ENCODE measurements around the gene COX7A1. TPM values are rescaled to one million over a fixed set of nuclear protein-coding genes. Genes with fewer than 3 reads are reported as not detected.

The COX7A1 gene
- total RNA-seq, 1 experiment from 2014 or later = not detected

DNA sequence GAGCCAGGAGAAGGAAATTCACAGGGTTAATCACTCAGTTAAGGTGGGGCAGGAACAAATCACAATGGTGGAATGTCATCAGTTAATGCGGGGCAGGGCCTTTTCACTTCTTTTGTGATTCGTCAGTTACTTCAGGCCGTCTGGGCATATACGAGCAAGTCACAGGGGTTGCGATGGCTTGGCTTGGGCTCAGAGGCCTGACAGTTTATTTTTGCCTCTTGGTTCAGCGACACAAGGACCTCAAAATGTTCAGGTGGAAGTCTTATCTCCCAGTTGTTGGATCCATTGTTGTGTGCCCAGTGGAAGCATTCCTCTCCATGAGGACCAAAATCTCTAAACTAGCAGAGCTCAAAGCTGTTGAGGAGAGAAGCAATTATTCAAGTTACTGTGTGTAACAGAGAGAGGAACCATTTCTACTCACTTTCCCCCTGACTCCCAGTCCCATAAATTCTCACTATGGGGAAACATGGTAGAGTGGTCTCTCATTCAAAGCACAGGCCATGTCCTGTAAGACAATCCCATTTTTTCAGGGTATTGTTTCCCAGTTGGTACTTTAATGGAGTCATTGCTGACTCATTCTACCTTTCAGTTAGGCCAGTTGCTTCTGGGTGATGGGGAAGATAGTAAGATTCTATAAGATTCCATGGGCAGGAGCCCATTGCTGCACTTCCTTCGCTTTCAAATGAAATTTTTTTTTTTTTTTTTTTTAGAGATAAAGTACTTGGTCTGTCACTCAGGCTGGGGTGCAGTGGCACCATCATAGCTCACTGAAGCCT lies 8.8 kb upstream of the COX7A1 start:
- POLR2A ChIA-PET (ENCODE audit: low non-redundant PET) = no interaction called here
- no TSS peak for BruUV-seq (replicated peaks)
- DNase-seq (ENCODE audit: low spot score) = no peak

DNA sequence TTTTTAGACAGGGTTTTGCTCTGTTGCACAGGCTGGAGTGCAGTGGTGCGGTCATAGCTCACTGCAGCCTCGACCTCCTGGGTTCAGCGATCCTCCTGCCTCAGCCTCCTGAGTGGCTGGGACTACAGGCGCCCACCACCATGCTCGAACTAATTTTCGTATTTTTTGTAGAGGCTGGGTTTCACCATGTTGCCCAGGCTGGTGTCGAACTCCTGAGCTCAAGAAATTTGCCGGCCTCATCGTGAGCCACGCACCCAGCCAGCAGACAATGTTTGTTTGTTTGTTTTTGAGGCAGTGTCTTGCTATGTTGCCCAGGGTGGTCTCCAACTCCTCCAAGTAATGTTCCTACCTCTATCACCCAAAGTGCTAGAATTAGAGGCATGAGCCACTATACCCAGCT lies 879 bp upstream of the COX7A1 start:
- Histone ChIP-seq H3K36me3 (ENCODE audit: insufficient read depth, low read length, poor library complexity, severe bottlenecking) (peaks cover 20% of the 10 kb centered on the region), H3K4me1 (ENCODE audit: insufficient read depth, low read length, poor library complexity, severe bottlenecking) (no peaks in the 10 kb centered on the region), H3K4me3 (ENCODE audit: low read depth, low read length, poor library complexity, severe bottlenecking) (no peak overlapping the region), H3K27me3 (replicated peaks; ENCODE audit: insufficient read depth, low read depth, low read length, poor library complexity) (no peaks in the 10 kb centered on the region), H3K9me3 (ENCODE audit: low read depth, low read length, poor library complexity, severe bottlenecking) (no peaks in the 10 kb centered on the region), H3K27ac (ENCODE audit: low read depth, low read length, poor library complexity, severe bottlenecking) (no peak overlapping the region)
- no peak for DNase-seq (ENCODE audit: low spot score)
- ChIA-PET POLR2A (ENCODE audit: low non-redundant PET) (no interaction called here), CTCF (interaction anchor here (0.6 kb wide), 1 partner anchor 41 kb away, joined by 5 read pairs; no protein-coding TSS in a partner anchor)
- TF ChIP-seq, protein P1, sequence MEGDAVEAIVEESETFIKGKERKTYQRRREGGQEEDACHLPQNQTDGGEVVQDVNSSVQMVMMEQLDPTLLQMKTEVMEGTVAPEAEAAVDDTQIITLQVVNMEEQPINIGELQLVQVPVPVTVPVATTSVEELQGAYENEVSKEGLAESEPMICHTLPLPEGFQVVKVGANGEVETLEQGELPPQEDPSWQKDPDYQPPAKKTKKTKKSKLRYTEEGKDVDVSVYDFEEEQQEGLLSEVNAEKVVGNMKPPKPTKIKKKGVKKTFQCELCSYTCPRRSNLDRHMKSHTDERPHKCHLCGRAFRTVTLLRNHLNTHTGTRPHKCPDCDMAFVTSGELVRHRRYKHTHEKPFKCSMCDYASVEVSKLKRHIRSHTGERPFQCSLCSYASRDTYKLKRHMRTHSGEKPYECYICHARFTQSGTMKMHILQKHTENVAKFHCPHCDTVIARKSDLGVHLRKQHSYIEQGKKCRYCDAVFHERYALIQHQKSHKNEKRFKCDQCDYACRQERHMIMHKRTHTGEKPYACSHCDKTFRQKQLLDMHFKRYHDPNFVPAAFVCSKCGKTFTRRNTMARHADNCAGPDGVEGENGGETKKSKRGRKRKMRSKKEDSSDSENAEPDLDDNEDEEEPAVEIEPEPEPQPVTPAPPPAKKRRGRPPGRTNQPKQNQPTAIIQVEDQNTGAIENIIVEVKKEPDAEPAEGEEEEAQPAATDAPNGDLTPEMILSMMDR (conservative IDR thresholded peaks at IDR 0.05; ENCODE audit: low read depth, low read length) = no peak
- no peak for TF ChIP-seq EZH2 (IDR thresholded peaks at IDR 0.05; ENCODE audit: borderline replicate concordance, low read depth, low read length, poor library complexity, severe bottlenecking)
- intact Hi-C loops (cut with micrococcal nuclease; ENCODE audit: unreplicated experiment) = no loop called here
- BruUV-seq (replicated peaks) = no TSS peak

More for the DNA sequence above, 8.8 kb upstream of the COX7A1 start:
- Histone ChIP-seq H3K36me3 (ENCODE audit: insufficient read depth, low read length, poor library complexity, severe bottlenecking) (no peaks in the 10 kb centered on the region), H3K4me1 (ENCODE audit: insufficient read depth, low read length, poor library complexity, severe bottlenecking) (no peaks in the 10 kb centered on the region), H3K4me3 (ENCODE audit: low read depth, low read length, poor library complexity, severe bottlenecking) (no peak overlapping the region), H3K27me3 (replicated peaks; ENCODE audit: insufficient read depth, low read depth, low read length, poor library complexity) (no peaks in the 10 kb centered on the region), H3K27ac (ENCODE audit: low read depth, low read length, poor library complexity, severe bottlenecking) (no peak overlapping the region), H3K9me3 (ENCODE audit: low read depth, low read length, poor library complexity, severe bottlenecking) (no peaks in the 10 kb centered on the region)
- CTCF ChIA-PET = no interaction called here
- TF ChIP-seq, protein P1 (conservative IDR thresholded peaks at IDR 0.05; ENCODE audit: low read depth, low read length) = no peak
- TF ChIP-seq EZH2 (IDR thresholded peaks at IDR 0.05; ENCODE audit: borderline replicate concordance, low read depth, low read length, poor library complexity, severe bottlenecking) = no peak
- intact Hi-C loops (cut with micrococcal nuclease; ENCODE audit: unreplicated experiment) = no loop called here

DNA sequence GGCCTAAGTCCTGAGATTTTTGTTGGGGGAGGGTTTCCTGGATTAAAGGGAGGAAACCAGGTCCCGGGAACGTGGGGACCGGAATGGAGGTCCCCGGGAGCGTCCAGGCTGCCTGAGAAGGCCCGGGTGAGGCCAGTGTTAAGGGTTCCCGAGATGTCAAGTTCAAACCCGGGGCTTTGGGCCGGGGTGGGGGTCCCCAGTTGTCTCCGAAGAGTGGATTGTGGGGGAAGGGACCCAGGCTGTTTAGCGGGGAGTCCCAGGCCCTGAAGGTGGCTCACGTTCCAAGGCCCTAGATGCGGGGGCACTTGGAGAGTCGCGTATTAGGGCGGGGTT lies 262 bp downstream of the COX7A1 start:
- H3K36me3 ChIP-seq (ENCODE audit: insufficient read depth, low read length, poor library complexity, severe bottlenecking) = peaks cover 28% of the 10 kb centered on the region
- ChIA-PET POLR2A (ENCODE audit: low non-redundant PET) (no interaction called here), CTCF (no interaction called here)
- intact Hi-C loops (cut with micrococcal nuclease; ENCODE audit: unreplicated experiment) = no loop called here
- no peak for DNase-seq (ENCODE audit: low spot score)
- no peak overlapping the region for H3K4me3 ChIP-seq (ENCODE audit: low read depth, low read length, poor library complexity, severe bottlenecking)
- no peaks in the 10 kb centered on the region for H3K4me1 ChIP-seq (ENCODE audit: insufficient read depth, low read length, poor library complexity, severe bottlenecking)
- no peak for TF ChIP-seq EZH2 (IDR thresholded peaks at IDR 0.05; ENCODE audit: borderline replicate concordance, low read depth, low read length, poor library complexity, severe bottlenecking)
- TF ChIP-seq, protein P1 (conservative IDR thresholded peaks at IDR 0.05; ENCODE audit: low read depth, low read length) = no peak
- BruUV-seq (replicated peaks) = no TSS peak
- H3K9me3 ChIP-seq (ENCODE audit: low read depth, low read length, poor library complexity, severe bottlenecking) = no peaks in the 10 kb centered on the region
- no peak overlapping the region for H3K27ac ChIP-seq (ENCODE audit: low read depth, low read length, poor library complexity, severe bottlenecking)
- no peaks in the 10 kb centered on the region for H3K27me3 ChIP-seq (replicated peaks; ENCODE audit: insufficient read depth, low read depth, low read length, poor library complexity)
